ENCODE data around the gene OR51B2. TPM values are rescaled to one million over a fixed set of nuclear protein-coding genes. Genes with fewer than 3 reads are reported as not detected.

Gene OR51B2
- total and polyA plus RNA-seq, 10 donors: not detected

DNA sequence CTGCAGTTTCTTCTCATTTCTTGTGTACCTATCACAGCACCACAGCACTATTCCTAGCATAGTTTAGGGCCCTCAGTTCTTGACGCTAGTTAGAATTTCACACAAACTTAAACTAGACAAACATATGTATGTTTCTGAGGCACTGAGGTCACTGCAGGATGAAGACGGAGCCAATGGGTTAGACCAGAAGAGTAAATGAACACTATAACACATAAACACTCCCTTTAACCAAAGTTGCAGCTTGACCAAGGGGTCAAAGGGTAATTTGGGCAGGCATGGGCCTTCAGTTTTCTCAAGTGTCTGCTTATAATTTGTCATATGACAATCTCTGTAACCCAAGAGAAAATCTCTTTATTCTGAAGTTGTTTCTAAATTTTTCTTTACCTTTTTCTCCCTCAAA, 41.5 kb downstream of the OR51B2 start:
- 58 to 85% (median 79%) methylated on average over 2 of the region's 2 CpGs for WGBS, 5 donors
- no peaks in the 10 kb centered on the region for H3K36me3 ChIP-seq
- no peak for DNase-seq
- no peak for TF ChIP-seq POLR2AphosphoS5 (IDR thresholded peaks at IDR 0.05)
- TF ChIP-seq, protein P1, sequence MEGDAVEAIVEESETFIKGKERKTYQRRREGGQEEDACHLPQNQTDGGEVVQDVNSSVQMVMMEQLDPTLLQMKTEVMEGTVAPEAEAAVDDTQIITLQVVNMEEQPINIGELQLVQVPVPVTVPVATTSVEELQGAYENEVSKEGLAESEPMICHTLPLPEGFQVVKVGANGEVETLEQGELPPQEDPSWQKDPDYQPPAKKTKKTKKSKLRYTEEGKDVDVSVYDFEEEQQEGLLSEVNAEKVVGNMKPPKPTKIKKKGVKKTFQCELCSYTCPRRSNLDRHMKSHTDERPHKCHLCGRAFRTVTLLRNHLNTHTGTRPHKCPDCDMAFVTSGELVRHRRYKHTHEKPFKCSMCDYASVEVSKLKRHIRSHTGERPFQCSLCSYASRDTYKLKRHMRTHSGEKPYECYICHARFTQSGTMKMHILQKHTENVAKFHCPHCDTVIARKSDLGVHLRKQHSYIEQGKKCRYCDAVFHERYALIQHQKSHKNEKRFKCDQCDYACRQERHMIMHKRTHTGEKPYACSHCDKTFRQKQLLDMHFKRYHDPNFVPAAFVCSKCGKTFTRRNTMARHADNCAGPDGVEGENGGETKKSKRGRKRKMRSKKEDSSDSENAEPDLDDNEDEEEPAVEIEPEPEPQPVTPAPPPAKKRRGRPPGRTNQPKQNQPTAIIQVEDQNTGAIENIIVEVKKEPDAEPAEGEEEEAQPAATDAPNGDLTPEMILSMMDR (IDR thresholded peaks at IDR 0.05 in 8 of 11, conservative IDR thresholded peaks at IDR 0.05 in 3 of 11): no peak
- no peak for TF ChIP-seq POLR2A (IDR thresholded peaks at IDR 0.05)
- H3K9me3 ChIP-seq: no peaks in the 10 kb centered on the region
- H3K27ac ChIP-seq: no peak overlapping the region
- H3K4me3 ChIP-seq: no peak overlapping the region
- no peaks in the 10 kb centered on the region for H3K27me3 ChIP-seq (replicated peaks in 1 of 7)
- intact Hi-C loops (cut with DNase I; ENCODE audit: low total_unique reads): no loop called here
- H3K4me1 ChIP-seq: no peaks in the 10 kb centered on the region

DNA sequence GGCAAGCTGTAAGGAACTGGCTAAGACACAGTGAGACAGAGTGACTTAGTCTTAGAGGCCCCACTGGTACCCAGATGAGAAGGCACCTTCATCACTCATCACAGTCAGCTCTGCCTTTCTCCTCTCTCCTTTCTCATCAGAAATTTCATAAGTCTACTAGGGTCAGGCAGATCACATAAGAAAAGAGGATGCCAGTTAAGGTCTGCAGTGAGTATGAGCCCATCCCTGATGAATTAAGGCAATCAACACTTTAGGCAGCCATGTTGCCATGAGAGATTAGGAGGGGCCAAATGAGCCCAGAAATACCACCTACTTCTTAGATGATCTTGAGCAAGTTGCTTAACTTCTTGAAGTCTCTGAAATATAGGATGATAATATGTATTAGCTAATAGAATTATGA, 42.5 kb downstream of the OR51B2 start:
- Histone ChIP-seq H3K27ac (no peak overlapping the region), H3K27me3 (replicated peaks in 1 of 7) (no peaks in the 10 kb centered on the region), H3K36me3 (no peaks in the 10 kb centered on the region), H3K4me3 (no peak overlapping the region), H3K9me3 (no peaks in the 10 kb centered on the region), H3K4me1 (no peaks in the 10 kb centered on the region)
- TF ChIP-seq, protein P1 (IDR thresholded peaks at IDR 0.05 in 8 of 11, conservative IDR thresholded peaks at IDR 0.05 in 3 of 11): no peak
- no peak for TF ChIP-seq POLR2AphosphoS5 (IDR thresholded peaks at IDR 0.05)
- TF ChIP-seq POLR2A (IDR thresholded peaks at IDR 0.05): no peak
- no peak for DNase-seq
- intact Hi-C loops (cut with DNase I; ENCODE audit: low total_unique reads): no loop called here

DNA sequence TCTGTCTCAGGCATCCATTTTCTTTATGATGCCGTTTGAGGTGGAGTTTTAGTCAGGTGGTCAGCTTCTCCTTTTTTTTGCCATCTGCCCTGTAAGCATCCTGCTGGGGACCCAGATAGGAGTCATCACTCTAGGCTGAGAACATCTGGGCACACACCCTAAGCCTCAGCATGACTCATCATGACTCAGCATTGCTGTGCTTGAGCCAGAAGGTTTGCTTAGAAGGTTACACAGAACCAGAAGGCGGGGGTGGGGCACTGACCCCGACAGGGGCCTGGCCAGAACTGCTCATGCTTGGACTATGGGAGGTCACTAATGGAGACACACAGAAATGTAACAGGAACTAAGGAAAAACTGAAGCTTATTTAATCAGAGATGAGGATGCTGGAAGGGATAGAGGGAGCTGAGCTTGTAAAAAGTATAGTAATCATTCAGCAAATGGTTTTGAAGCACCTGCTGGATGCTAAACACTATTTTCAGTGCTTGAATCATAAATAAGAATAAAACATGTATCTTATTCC, 43.5 kb downstream of the OR51B2 start:
- H3K4me1 ChIP-seq: no peaks in the 10 kb centered on the region
- DNase-seq: no peak
- H3K9me3 ChIP-seq: no peaks in the 10 kb centered on the region
- 24 to 46% (median 31%) methylated on average over 3 of the region's 3 CpGs for WGBS, 5 donors
- no peaks in the 10 kb centered on the region for H3K27me3 ChIP-seq (replicated peaks in 1 of 7)
- no peaks in the 10 kb centered on the region for H3K36me3 ChIP-seq
- intact Hi-C loops (cut with DNase I; ENCODE audit: low total_unique reads): no loop called here
- TF ChIP-seq POLR2A (IDR thresholded peaks at IDR 0.05) (no peak), POLR2AphosphoS5 (IDR thresholded peaks at IDR 0.05) (no peak)
- TF ChIP-seq, protein P1 (IDR thresholded peaks at IDR 0.05 in 8 of 11, conservative IDR thresholded peaks at IDR 0.05 in 3 of 11): no peak
- no peak overlapping the region for H3K27ac ChIP-seq
- H3K4me3 ChIP-seq: no peak overlapping the region

DNA sequence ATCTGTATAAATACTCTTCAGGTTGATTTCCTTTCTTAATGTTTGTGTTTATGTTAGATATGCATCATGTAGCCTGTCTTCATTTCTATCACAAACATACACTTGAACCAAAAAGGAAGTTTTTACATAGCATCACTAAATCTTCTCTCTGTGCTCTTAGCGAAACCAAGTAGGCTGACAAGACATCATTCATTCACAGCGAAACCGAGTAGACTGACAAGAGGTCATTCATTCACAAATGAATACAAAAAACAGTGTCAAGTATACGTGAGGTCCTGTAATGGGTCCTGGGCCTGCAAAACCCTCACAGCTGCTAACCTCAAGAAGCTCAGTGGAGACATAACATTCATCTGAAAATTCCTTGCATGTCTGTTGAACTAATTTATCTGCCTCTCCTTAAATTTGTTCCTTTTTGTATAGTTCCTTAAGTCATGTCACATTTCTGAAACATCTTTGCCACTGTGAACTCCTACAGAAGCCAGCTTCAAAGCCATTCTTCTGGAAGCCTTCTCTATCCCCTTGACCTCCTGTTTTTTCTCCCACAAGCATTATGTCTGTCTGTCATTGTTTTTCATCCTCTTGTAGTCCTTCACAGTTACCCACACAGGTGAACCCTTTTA, 44.5 kb downstream of the OR51B2 start:
- H3K27me3 ChIP-seq (replicated peaks in 1 of 7): no peaks in the 10 kb centered on the region
- no peaks in the 10 kb centered on the region for H3K4me1 ChIP-seq
- H3K4me3 ChIP-seq: no peak overlapping the region
- DNase-seq: no peak
- H3K27ac ChIP-seq: no peak overlapping the region
- intact Hi-C loops (cut with DNase I; ENCODE audit: low total_unique reads): no loop called here
- WGBS, 5 donors: 71 to 85% (median 81%) methylated on average over 4 of the region's 4 CpGs
- no peaks in the 10 kb centered on the region for H3K36me3 ChIP-seq
- H3K9me3 ChIP-seq: no peaks in the 10 kb centered on the region
- no peak for TF ChIP-seq POLR2AphosphoS5 (IDR thresholded peaks at IDR 0.05)
- no peak for TF ChIP-seq POLR2A (IDR thresholded peaks at IDR 0.05)
- TF ChIP-seq, protein P1 (IDR thresholded peaks at IDR 0.05 in 8 of 11, conservative IDR thresholded peaks at IDR 0.05 in 3 of 11): no peak
